ENCODE measurements around the gene UQCRQ.

Gene UQCRQ

GRCh38 chr5:132866342-132867045 lies at the start of gene UQCRQ, which contains the start of gene GDF9:
TSS of gene UQCRQ (plus strand) at chr5:132866642. CDS start at chr5:132866882, 240 bp downstream.
TSS of gene GDF9 (minus strand) at chr5:132866469. CDS start at chr5:132864533, 1,936 bp downstream.
- DNase-seq, result peak; percentile 69 to 84 (median 76)

DNA sequence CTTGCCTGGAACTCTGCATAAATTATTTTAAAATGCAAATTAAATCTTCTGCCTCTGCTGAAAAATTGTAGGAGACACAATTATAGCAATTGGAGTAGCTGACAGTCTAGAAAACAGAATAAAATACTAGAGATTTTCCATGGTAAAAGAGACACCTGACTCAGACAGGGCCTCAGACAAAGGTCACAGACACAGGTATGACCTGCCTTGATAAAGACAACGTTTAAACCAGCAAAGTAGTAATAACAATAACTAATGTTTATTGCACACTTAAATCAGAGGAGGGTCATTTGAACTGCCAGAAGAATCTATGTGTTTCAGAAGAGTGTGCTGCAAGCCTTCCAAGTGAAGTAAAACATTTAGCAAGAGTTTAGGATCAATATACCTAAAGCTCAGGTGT lies 49.4 kb upstream of the UQCRQ start:
- DNase-seq, result no peak

GRCh38 chr5:132819468-132819867 lies 47.0 kb upstream of the UQCRQ start:
- DNase-seq, result no peak

DNA sequence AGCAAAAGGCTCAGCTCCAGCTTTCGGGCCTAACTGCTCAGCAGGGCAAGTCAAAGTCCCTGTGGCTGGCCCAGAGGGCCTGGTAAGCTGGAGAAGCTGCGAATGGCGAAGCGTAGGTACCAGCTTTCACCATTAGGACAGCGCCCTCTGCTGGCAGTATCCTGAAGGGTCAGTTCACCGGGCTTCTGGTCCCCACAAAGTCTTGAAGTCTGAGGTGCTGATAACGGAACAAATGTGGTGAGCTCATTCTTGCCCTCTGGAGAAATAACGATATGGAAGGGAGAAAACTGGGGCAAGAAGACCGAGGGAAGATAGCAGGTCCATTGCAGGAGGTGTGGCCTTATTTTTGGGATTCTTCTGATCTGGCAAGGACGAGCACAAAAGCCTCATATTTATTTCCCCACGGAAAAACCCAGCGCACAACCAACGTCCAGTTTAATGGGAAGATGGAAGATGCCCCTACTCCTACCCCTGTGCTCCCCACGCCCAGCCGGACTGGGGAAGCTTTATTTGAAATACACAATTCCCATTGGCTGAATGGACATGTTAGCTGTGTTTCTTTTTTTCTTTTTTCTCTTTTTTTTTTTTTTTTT lies 46.2 kb upstream of the UQCRQ start:
- DNase-seq, result peak; percentile 65 to 87 (median 76)

GRCh38 chr5:132821350-132821749 lies 45.1 kb upstream of the UQCRQ start:
- no peak for DNase-seq

DNA sequence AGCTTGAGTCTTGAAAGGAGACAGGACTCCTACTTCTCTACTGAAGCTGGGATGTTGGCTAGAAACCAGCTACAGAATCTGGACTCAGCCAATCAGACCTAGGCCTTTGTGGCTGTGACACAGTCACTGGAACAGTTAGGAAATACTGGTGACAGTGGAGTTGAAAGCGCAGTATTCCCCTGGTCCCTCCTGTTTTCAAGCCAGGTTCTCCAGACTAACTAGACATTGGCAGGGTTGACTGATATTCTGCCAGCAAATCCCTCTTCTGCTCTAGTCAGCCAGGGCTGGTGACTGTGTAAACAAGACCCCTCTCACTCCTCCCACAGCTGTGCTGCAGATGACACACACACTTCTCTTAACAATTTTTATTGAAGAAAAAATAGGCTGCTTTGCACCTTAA lies 44.7 kb upstream of the UQCRQ start:
- no peak for DNase-seq

DNA sequence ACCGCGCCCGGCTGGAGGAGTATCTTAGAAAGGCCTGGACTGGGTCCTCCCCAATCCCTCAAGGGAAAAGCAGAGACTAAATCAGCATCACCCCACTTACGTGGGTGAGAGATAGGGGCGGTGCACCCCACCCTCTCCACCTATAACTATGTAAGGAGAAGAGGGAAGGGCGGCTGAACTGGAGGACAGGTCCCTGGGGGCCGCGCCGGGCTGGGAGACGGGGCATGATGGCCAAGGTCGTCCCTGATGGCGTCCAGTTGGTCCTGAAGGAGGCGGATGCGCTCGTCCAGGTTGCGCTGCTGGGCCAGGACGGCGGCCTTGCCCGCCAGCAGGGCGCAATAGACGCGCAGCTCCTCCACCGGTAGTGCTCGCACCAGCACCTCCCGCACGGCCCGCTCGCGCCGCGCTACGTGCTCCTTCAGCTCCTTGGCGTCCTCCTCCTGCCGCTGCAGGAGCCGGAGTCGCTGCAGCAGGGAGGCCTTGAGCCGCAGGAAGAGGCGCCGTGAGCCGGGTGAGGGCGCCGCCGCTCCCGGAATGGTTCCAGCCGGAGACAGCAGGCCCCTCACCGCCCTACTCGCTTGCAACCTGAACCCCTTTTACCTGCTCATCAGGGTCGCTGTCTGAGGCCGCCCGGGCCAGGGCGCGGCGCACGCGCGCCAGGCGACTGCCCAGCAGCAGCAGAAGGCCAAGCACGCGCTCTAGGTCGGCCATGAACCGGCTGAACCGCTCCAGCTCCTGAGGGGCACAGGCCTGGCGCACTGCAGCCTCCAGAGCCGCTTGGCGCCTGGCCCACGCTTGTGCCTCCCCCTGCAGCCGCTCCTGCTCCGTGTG lies 43.6 kb upstream of the UQCRQ start:
- no peak for DNase-seq

- no peak for DNase-seq
These were observed 42.9 kb upstream of the UQCRQ start for GRCh38 chr5:132823481-132824050.

- DNase-seq, result no peak
These were observed 42.0 kb upstream of the UQCRQ start for GRCh38 chr5:132824426-132824825.

GRCh38 chr5:132825033-132825833 lies 41.2 kb upstream of the UQCRQ start:
- no peak for DNase-seq

GRCh38 chr5:132825834-132826391 lies 40.5 kb upstream of the UQCRQ start:
- no peak for DNase-seq

- no peak for DNase-seq
These were observed 39.9 kb upstream of the UQCRQ start for GRCh38 chr5:132826424-132827082.

DNA sequence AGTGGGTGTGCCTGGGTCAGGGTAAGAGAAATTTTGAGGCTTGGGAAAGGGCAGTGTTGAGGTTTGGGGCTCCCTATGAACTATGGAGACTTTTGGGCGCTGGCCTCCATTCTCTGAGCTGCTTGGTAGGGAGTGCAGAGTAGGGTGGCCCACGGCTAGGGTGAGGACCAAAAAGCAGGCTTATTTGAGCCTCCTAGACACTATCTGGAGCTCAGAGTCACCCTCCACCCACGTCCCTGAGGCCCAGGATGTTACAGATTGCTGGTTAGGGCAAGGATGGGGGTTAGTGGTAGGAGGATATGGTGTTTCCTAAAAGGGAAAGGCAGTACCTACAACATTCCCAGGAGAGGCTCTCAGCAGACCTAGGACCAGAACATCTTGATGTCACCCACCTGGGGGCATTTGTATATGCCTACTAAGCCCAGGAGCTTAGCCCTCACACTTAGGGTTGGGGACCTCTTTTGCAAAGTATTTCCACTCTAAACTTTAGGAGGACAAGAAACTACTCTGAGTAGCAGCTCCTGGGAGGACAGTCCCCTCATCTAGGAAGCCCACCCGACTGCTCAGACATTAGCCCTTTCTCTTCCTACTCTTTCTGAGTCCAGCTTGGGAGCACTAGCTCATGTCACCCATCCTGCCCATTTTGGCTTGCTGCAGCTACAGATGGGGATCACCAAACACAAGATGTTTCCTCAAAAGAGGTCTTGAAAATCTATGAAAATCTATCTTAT lies 38.3 kb upstream of the UQCRQ start:
- no peak for DNase-seq

GRCh38 chr5:132828846-132829494 lies 37.5 kb upstream of the UQCRQ start:
- no peak for DNase-seq

DNA sequence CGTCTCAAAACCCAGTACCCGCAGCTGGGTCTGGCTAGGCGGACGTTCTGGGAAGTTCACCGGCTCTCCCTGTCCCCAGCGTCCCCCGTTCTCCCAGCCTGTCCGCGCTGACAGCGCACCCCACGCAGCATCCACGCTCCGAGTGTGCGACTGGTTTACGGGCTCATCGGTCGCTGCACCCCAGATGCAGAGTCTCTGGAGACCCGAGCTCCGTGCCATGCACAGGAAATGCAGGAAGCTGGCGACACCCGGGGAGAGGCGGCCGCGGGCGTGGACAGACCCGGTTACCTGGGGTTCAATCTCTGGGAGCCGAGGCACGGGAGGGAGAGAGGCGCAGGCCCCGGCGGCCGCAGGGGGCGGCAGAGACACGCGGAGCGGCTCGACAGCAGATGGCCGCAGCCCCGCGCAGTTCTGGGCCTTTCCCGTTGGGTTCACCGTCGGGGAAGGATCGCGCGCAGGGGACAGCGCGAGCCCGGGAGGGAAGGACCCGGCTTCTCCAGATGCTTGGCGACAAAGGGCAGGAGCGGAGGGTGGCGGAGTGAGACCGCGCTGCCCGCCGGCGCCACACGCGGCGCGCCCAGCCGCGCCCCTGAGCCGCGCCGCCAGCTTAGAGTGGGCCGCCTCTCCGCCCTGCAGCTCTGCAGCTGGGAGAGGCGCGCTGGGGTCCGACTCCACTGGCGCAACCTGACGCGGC lies 36.6 kb upstream of the UQCRQ start:
- peak; percentile 34 to 58 (median 45) for DNase-seq

DNA sequence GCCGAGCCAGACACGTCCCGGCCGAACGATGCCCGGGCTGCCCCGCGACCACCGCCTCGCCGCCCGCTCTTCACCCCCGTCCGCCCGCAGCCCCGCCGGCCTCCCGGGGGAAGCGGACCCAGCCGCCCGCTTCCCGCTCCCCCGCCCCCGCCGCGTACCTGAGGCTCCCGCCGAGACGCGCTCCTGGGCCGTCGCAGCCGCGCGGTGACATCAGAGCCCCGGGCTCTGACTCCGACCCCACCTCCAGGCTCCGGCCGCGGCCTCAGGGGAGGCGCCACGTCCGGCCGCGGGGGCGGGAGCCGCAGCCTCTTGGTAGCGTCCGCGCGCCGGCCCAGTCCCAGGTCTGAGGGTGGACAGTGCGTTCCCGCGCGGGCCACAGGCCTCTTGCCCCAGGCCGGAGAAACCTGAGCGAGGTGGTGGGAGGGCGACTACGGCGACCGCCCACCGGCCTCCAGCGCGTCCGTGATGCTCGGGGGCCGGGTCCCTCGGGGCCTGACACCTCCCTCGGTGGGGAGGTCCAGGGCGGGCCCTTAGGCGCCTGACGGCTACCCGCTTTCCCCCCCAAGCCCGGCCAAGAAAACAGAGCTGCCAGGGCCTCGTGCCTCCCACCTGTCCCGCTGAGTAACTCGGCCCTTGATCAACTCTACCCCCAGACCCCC lies 35.9 kb upstream of the UQCRQ start, which contains the start of gene SHROOM1:
Gene SHROOM1, minus strand, starts transcription at position 212 of the 659 bp plus-strand sequence. CDS start 4,507 bp downstream, outside the sequence.
- DNase-seq, result no peak

DNA sequence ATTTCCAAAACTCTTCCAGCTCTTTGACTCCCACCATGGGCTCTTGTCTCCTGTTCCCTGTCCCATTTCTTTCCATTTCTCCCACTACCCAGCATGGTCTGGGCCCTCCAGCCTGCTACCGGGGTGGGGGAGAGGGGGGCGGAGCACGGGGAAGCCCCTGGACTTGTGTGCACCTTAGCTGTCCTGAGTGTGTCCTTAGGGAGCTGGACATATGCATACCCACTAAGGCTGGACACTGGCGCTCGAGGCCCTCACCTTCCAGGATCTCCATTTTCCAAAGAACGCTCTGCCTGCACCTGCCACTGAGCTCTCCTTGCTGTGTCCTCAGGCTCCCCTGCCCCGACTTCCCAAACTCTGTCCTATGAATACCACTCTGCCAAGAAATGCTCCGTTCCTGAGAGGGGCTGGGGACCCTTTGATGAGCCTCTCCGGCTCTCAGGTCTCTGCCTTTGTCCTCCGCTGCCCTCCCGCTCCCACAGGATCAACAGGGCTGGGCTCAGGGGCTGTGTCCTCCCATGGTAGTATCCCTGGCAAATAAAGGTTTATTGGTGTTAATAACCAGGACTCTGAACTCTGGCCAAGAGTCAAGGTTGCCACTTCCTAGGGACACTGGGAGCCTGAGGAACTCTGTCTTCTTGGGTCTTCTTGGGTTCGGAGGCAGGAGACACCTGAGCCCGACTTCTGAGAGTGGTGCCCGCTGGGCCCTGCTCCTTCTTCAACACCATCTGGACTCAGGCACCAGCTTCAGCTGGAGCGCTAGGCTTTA lies 35.2 kb upstream of the UQCRQ start:
- DNase-seq, result no peak

DNA sequence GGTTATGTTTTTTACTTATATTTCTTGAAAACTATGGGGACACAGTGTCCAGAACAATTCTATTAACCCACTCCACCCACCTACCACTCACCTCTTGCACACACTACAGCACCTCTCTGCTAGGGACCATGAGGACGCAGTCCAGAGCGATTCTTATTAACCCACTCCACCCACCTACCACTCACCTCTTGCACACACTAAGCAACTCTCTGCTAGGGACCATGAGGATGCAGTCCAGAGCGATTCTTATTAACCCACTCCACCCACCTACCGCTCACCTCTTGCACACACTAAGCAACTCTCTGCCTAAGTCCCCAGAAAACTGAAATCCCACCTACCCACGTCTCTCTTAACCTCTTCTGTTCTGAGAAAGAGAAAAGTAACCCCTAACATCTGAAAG lies 33.8 kb upstream of the UQCRQ start:
- no peak for DNase-seq

Data from activated CD4-positive, CD25-positive, alpha-beta regulatory T cell (primary cell).